SU-DHL-6 (cell line): Measurements from ENCODE around the gene VAV3.

ENCODE experiments used
- H2AFZ ChIP-seq: fragments of 200-600 bp; sonication (generic); 2 replicates; pipeline ENCODE4 v1.6.1; 2014; ENCODE audit warnings: low read depth, mild to moderate bottlenecking, moderate library complexity, mixed read lengths, antibody characterized with exemption, low read length; ENCODE audit not compliant: severe bottlenecking
- H3F3A ChIP-seq: fragments of 200-600 bp; shearing (Covaris generic); 2 replicates; pipeline ENCODE4 v1.6.0; 2016; ENCODE audit warnings: antibody characterized with exemption, mild to moderate bottlenecking; ENCODE audit not compliant: insufficient read depth
- H3K27ac ChIP-seq: fragments of 200-600 bp; sonication (generic); 2 replicates; pipeline ENCODE4 v1.5.1; 2016; ENCODE audit warnings: low read depth, mild to moderate bottlenecking, low read length, moderate library complexity, mixed read lengths
- H3K27me3 ChIP-seq: fragments of 200-600 bp; sonication (generic), shearing (Covaris generic); 2 replicates; pipeline ENCODE4 v1.6.0; 2014; ENCODE audit warnings: mild to moderate bottlenecking, low read length
- H3K36me3 ChIP-seq: fragments of 200-600 bp; sonication (generic); 2 replicates; pipeline ENCODE4 v1.6.1; 2014; ENCODE audit warnings: mild to moderate bottlenecking, low read length, mixed read lengths
- H3K4me2 ChIP-seq: fragments of 300-600, 200-600 bp; shearing (Covaris generic), sonication (generic); 2 replicates; pipeline ENCODE4 v1.6.0; 2014; ENCODE audit warnings: low read length, low read depth, mild to moderate bottlenecking; ENCODE audit not compliant: poor library complexity, severe bottlenecking
- H3K4me3 ChIP-seq: fragments of 200-600 bp; sonication (generic); 2 replicates; pipeline ENCODE4 v1.5.1; 2014; ENCODE audit warnings: antibody characterized with exemption, low read length, mild to moderate bottlenecking, mixed read lengths; ENCODE audit not compliant: insufficient read depth, poor library complexity, severe bottlenecking
- H3K79me2 ChIP-seq: fragments of 200-600 bp; sonication (generic); 2 replicates; pipeline ENCODE4 v1.6.1; 2014; ENCODE audit warnings: mild to moderate bottlenecking, low read length, moderate library complexity; ENCODE audit not compliant: insufficient read depth
- H3K9ac ChIP-seq: fragments of 200-600 bp; sonication (generic); 2 replicates; pipeline ENCODE4 v1.7.0; 2014; ENCODE audit warnings: mild to moderate bottlenecking, low read length
- H3K9me2 ChIP-seq: fragments of 200-600 bp; sonication (generic); replicated peaks from 2 replicates; pipeline ENCODE4 v1.6.1; 2014; ENCODE audit warnings: low read length; ENCODE audit not compliant: insufficient read depth
- H3K9me3 ChIP-seq: fragments of 200-600 bp; sonication (generic); 2 replicates; pipeline ENCODE4 v1.6.1; 2014; ENCODE audit warnings: low read length, mixed read lengths; ENCODE audit not compliant: insufficient read depth
- H4K20me1 ChIP-seq: fragments of 200-600 bp; sonication (generic); 2 replicates; pipeline ENCODE4 v1.6.1; 2014; ENCODE audit warnings: low read depth, mild to moderate bottlenecking, antibody characterized with exemption, low read length, moderate library complexity, mixed read lengths
- EZH2phosphoT487 ChIP-seq: fragments of 200-600 bp; sonication (generic), shearing (Covaris generic); conservative IDR thresholded peaks from 2 replicates; pipeline ENCODE4 v1.6.1; 2018; ENCODE audit warnings: mild to moderate bottlenecking, antibody characterized with exemption, low read length, moderate library complexity, mixed read lengths
- TF ChIP-seq, protein P1 (sequence below): fragments of 200-600 bp; sonication (generic); IDR thresholded peaks from one replicate; pipeline ENCODE4 v1.5.1; 2017; ENCODE audit warnings: antibody characterized with exemption, mild to moderate bottlenecking, low read length, moderate library complexity; ENCODE audit not compliant: insufficient read depth, poor library complexity, severe bottlenecking

VAV3 gene

DNA sequence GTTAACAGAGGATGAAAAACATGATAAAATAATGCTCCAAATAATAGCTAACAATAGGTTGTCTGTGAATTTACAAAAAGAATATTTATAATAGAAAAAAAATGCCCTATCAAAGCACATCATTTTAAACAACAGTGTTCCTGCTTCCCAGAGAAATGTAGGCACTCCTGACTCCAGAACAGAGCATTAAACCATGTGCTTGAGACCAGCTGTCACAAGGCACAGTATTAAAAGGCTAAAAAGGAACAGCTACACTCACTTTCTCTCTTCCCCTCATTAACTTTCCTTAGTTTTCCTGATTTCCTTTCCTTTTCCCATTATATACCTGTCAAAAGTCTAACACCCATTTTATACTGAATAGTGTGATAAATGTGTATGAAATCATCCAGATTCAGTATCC lies 10.9 kb downstream of the VAV3 start:
- H3K79me2 ChIP-seq: no peaks in the 10 kb centered on the region
- H3K9ac ChIP-seq: no peak overlapping the region
- no peaks in the 10 kb centered on the region for H3K9me2 ChIP-seq
- H4K20me1 ChIP-seq: no peaks in the 10 kb centered on the region
- H3K27ac ChIP-seq: no peak overlapping the region
- H2AFZ ChIP-seq: no peak overlapping the region
- no peaks in the 10 kb centered on the region for H3K9me3 ChIP-seq
- H3F3A ChIP-seq: no peaks in the 10 kb centered on the region
- TF ChIP-seq EZH2phosphoT487: no peak
- TF ChIP-seq, protein P1, sequence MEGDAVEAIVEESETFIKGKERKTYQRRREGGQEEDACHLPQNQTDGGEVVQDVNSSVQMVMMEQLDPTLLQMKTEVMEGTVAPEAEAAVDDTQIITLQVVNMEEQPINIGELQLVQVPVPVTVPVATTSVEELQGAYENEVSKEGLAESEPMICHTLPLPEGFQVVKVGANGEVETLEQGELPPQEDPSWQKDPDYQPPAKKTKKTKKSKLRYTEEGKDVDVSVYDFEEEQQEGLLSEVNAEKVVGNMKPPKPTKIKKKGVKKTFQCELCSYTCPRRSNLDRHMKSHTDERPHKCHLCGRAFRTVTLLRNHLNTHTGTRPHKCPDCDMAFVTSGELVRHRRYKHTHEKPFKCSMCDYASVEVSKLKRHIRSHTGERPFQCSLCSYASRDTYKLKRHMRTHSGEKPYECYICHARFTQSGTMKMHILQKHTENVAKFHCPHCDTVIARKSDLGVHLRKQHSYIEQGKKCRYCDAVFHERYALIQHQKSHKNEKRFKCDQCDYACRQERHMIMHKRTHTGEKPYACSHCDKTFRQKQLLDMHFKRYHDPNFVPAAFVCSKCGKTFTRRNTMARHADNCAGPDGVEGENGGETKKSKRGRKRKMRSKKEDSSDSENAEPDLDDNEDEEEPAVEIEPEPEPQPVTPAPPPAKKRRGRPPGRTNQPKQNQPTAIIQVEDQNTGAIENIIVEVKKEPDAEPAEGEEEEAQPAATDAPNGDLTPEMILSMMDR: no peak
- H3K36me3 ChIP-seq: no peaks in the 10 kb centered on the region
- no peak overlapping the region for H3K4me3 ChIP-seq
- H3K27me3 ChIP-seq: no peaks in the 10 kb centered on the region
- H3K4me2 ChIP-seq: no peak overlapping the region

- no peak for TF ChIP-seq EZH2phosphoT487
- TF ChIP-seq, protein P1: no peak
- H3K9me2 ChIP-seq: no peaks in the 10 kb centered on the region
- no peak overlapping the region for H3K4me2 ChIP-seq
- H3K9ac ChIP-seq: no peak overlapping the region
- no peaks in the 10 kb centered on the region for H4K20me1 ChIP-seq
- H3K27me3 ChIP-seq: no peaks in the 10 kb centered on the region
- no peaks in the 10 kb centered on the region for H3K36me3 ChIP-seq
- H3K79me2 ChIP-seq: no peaks in the 10 kb centered on the region
- H3K4me3 ChIP-seq: no peak overlapping the region
- no peak overlapping the region for H2AFZ ChIP-seq
- no peaks in the 10 kb centered on the region for H3K9me3 ChIP-seq
- no peaks in the 10 kb centered on the region for H3F3A ChIP-seq
- H3K27ac ChIP-seq: no peak overlapping the region
These were observed 11.4 kb downstream of the VAV3 start for GRCh38 chr1:107953556-107953955.

DNA sequence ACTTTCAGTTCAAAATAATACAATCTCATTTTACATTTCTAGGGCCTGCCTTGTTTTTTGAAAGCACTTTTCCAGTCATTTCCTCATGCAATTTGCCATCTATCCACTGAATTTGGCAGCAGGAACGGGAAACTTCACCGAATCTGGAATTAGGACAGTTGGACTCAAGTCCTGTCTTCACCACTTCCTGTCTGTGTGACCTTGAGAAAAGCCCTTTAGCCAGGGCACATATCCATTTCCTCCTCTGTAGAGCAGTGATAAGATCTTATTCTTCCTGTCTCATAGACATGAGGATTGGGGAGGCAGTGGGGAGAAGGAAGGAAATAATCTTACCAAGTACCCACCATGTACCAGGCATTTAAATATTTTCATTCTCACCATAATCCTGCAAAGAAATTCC lies 12.0 kb downstream of the VAV3 start:
- H3K4me2 ChIP-seq: no peak overlapping the region
- no peak overlapping the region for H3K4me3 ChIP-seq
- no peaks in the 10 kb centered on the region for H4K20me1 ChIP-seq
- no peaks in the 10 kb centered on the region for H3K36me3 ChIP-seq
- no peak overlapping the region for H2AFZ ChIP-seq
- H3K9me3 ChIP-seq: no peaks in the 10 kb centered on the region
- H3K9me2 ChIP-seq: no peaks in the 10 kb centered on the region
- H3K27me3 ChIP-seq: no peaks in the 10 kb centered on the region
- no peaks in the 10 kb centered on the region for H3K79me2 ChIP-seq
- no peak overlapping the region for H3K27ac ChIP-seq
- H3F3A ChIP-seq: no peaks in the 10 kb centered on the region
- TF ChIP-seq, protein P1: no peak
- TF ChIP-seq EZH2phosphoT487: no peak
- H3K9ac ChIP-seq: no peak overlapping the region
